ENCODE results near the gene LPCAT1.

DNA sequence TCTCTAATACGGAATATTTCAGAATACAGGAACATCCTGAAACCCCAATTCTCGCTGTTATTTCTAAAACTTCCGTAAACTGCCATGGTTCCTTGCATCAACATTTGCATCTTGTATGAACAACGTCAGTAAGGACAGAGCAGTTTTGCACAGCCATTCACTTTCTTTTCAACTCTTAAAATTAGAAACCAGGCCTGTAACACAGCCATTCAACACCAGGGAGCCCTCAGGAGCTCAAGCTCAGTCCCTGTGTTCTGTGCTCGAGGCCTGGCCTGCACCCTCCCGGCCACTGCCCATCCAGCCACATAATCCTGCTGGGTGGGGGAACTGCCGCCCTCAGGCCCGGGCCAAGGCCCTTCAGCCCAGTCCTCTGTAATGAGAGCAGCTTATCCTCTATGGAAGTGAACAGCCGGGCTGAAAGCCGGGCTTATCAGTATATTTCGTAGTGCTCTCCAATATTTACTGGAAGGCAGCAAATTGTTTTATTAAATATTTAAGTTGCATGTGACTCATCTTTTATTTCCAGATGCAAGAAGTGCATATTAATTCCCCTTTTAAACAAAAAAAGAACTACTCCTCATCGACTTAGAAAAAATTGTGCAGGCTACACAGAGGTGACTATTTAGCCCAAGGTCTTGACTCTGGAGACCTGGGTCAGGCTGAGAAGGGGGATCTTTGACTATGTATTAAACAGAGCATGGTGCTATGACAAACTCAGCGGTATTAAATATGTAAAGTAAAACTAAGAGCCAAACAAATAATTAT lies 45.3 kb downstream of the LPCAT1 start:
- TF ChIP-seq, protein P1, sequence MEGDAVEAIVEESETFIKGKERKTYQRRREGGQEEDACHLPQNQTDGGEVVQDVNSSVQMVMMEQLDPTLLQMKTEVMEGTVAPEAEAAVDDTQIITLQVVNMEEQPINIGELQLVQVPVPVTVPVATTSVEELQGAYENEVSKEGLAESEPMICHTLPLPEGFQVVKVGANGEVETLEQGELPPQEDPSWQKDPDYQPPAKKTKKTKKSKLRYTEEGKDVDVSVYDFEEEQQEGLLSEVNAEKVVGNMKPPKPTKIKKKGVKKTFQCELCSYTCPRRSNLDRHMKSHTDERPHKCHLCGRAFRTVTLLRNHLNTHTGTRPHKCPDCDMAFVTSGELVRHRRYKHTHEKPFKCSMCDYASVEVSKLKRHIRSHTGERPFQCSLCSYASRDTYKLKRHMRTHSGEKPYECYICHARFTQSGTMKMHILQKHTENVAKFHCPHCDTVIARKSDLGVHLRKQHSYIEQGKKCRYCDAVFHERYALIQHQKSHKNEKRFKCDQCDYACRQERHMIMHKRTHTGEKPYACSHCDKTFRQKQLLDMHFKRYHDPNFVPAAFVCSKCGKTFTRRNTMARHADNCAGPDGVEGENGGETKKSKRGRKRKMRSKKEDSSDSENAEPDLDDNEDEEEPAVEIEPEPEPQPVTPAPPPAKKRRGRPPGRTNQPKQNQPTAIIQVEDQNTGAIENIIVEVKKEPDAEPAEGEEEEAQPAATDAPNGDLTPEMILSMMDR (IDR thresholded peaks at IDR 0.05): no peak
- TF ChIP-seq POLR2A (IDR thresholded peaks at IDR 0.05): no peak

Data from Peyer's patch (tissue), 4 donors.